A549 (cell line): Measurements from ENCODE around the gene KICS2. TPM values are rescaled to one million over a fixed set of nuclear protein-coding genes. Genes with fewer than 3 reads are reported as not detected.

Experiments
- ATAC-seq, 2 experiments: fragments of 200-7000 bp in 1 of 2; fragments of >200 bp in 1 of 2; cut with Nextera tagmentation in 1 of 2; cut with Tn5 transposase in 1 of 2; 3 replicates each; pipeline versions ENCODE4 v1.8.0 to v1.9.1; 2018 to 2020; ENCODE audit warnings: mild to moderate bottlenecking in 1 of 2, moderate library complexity in 1 of 2
- CTCF ChIA-PET: fragments of 300-600 bp; sonication (Branson Sonifier 250); formaldehyde crosslinking; extraction: SDS; loops from one replicate; lab custom pipeline; 2021; ENCODE audit warnings: antibody characterized with exemption, inconsistent platforms; lab: Yijun Ruan, JAX
- POLR2A ChIA-PET: fragments of 350-600 bp; formaldehyde crosslinking; extraction: SDS; loops from one replicate; lab custom pipeline; 2021; ENCODE audit warnings: antibody characterized with exemption, inconsistent platforms; lab: Yijun Ruan, JAX
- DNase-seq, 2 experiments: peaks; one replicate each; pipeline versions ENCODE4 v3.0.0 to v3.0.0-alpha.2; 2011 to 2016; ENCODE audit warnings: low read depth in 1 of 2, low spot score in 1 of 2
- FAIRE-seq: peaks from 2 replicates; lab custom pipeline; 2011; peaks lifted over from hg19 to GRCh38; lab: Jason Lieb, UNC
- H3K27ac ChIP-seq, 2 experiments: fragments of >200 bp; sonication (Bioruptor Twin); formaldehyde crosslinking; 3 replicates each; pipeline ENCODE4 v1.5.1; 2016 to 2017
- H3K4me1 ChIP-seq: fragments of >200 bp; sonication (Bioruptor Twin); formaldehyde crosslinking; 3 replicates; pipeline ENCODE4 v1.6.1; 2016
- H3K4me2 ChIP-seq: fragments of >200 bp; sonication (Bioruptor Twin); formaldehyde crosslinking; 3 replicates; pipeline ENCODE4 v1.6.1; 2016
- H3K4me3 ChIP-seq: fragments of >200 bp; sonication (Bioruptor Twin); formaldehyde crosslinking; 3 replicates; pipeline ENCODE4 v1.5.1; 2016
- H3K9me3 ChIP-seq: fragments of >200 bp; sonication (Bioruptor Twin); formaldehyde crosslinking; 3 replicates; pipeline ENCODE4 v1.6.1; 2016
- ATOH8 ChIP-seq: fragments of 250-450 bp; sonication (Bioruptor Pico); IDR thresholded peaks from 2 replicates; pipeline ENCODE4 v1.5.0; 2020; ENCODE audit warnings: low read depth, mild to moderate bottlenecking, moderate library complexity
- BCL3 ChIP-seq: fragments of >200 bp; sonication (Bioruptor Twin); formaldehyde crosslinking; IDR thresholded peaks from 3 replicates; pipeline ENCODE4 v1.6.1; 2016
- BHLHE40 ChIP-seq: IDR thresholded peaks from 2 replicates; pipeline ENCODE4 v1.6.1; 2012; ENCODE audit warnings: low read depth, low read length, inconsistent platforms
- CBX2 ChIP-seq: fragments of 200-600 bp; sonication (generic); IDR thresholded peaks from 2 replicates; pipeline ENCODE4 v1.6.1; 2016; ENCODE audit warnings: low read depth, mild to moderate bottlenecking, borderline replicate concordance
- CHD2 ChIP-seq: fragments of 150-350 bp; IDR thresholded peaks from 2 replicates; pipeline ENCODE4 v1.6.1; 2014; ENCODE audit warnings: low read length; ENCODE audit not compliant: partially characterized antibody
- CTCF ChIP-seq: fragments of >200 bp; sonication (Bioruptor Twin); formaldehyde crosslinking; IDR thresholded peaks from 3 replicates; pipeline ENCODE4 v1.5.1; 2016
- E2F6 ChIP-seq: IDR thresholded peaks from 2 replicates; pipeline ENCODE4 v1.6.1; 2012; ENCODE audit warnings: low read depth, borderline replicate concordance
- ESRRA ChIP-seq: fragments of 150-350 bp; IDR thresholded peaks from 2 replicates; pipeline ENCODE4 v1.6.1; 2014; ENCODE audit warnings: mild to moderate bottlenecking, low read length, borderline replicate concordance
- FOXS1 ChIP-seq: fragments of 250-450 bp; sonication (Bioruptor Pico); IDR thresholded peaks from 2 replicates; pipeline ENCODE4 v1.5.0; 2020; ENCODE audit warnings: mild to moderate bottlenecking, moderate library complexity
- HDAC2 ChIP-seq: fragments of 200-600 bp; sonication (generic); IDR thresholded peaks from 2 replicates; pipeline ENCODE4 v1.6.1; 2016
- HEYL ChIP-seq: fragments of 250-450 bp; sonication (Bioruptor Pico); IDR thresholded peaks from 2 replicates; pipeline ENCODE4 v1.8.0; 2021; ENCODE audit warnings: mild to moderate bottlenecking, moderate library complexity
- HOXB5 ChIP-seq: fragments of 250-450 bp; sonication (Bioruptor Pico); IDR thresholded peaks from 2 replicates; pipeline ENCODE4 v1.5.0; 2020; ENCODE audit warnings: mild to moderate bottlenecking, moderate library complexity
- JUNB ChIP-seq: fragments of >200 bp; sonication (Bioruptor Twin); formaldehyde crosslinking; IDR thresholded peaks from 2 replicates; pipeline ENCODE4 v1.6.1; 2016
- KDM1A ChIP-seq: fragments of 200-600 bp; sonication (generic); IDR thresholded peaks from 2 replicates; pipeline ENCODE4 v1.6.1; 2016; ENCODE audit warnings: low read depth, mild to moderate bottlenecking
- KDM5A ChIP-seq: fragments of 200-600 bp; sonication (generic); IDR thresholded peaks from 2 replicates; pipeline ENCODE4 v1.6.1; 2016; ENCODE audit warnings: antibody characterized with exemption, mild to moderate bottlenecking
- MAX ChIP-seq: IDR thresholded peaks from 2 replicates; pipeline ENCODE4 v1.6.1; 2012
- MAZ ChIP-seq: fragments of 150-350 bp; IDR thresholded peaks from 2 replicates; pipeline ENCODE4 v1.6.1; 2014; ENCODE audit warnings: antibody characterized with exemption, low read depth, low read length, borderline replicate concordance
- MYC ChIP-seq: IDR thresholded peaks from 2 replicates; pipeline ENCODE4 v1.6.1; 2012; ENCODE audit warnings: mild to moderate bottlenecking, inconsistent platforms, low read length, improper control_type of control experiment, borderline replicate concordance
- NFE2L2 ChIP-seq: fragments of 150-350 bp; conservative IDR thresholded peaks from 2 replicates; pipeline ENCODE4 v1.6.1; 2014; ENCODE audit warnings: low read length
- NPAS2 ChIP-seq: fragments of 250-450 bp; sonication (Bioruptor Pico); IDR thresholded peaks from 2 replicates; pipeline ENCODE4 v1.8.0; 2022; ENCODE audit warnings: mild to moderate bottlenecking, moderate library complexity, borderline replicate concordance
- PHF8 ChIP-seq: fragments of 200-600 bp; sonication (generic); IDR thresholded peaks from 2 replicates; pipeline ENCODE4 v1.6.1; 2016; ENCODE audit warnings: low read depth, mild to moderate bottlenecking, antibody characterized with exemption, moderate library complexity, borderline replicate concordance
- POLR2AphosphoS2 ChIP-seq: conservative IDR thresholded peaks from 2 replicates; pipeline ENCODE4 v1.6.1; 2012; ENCODE audit warnings: low read length, improper control_type of control experiment, inconsistent platforms
- RAD21 ChIP-seq, 2 experiments: fragments of >200 bp in 1 of 2; sonication (Bioruptor Twin) in 1 of 2; formaldehyde crosslinking in 1 of 2; IDR thresholded peaks in 1 of 2; conservative IDR thresholded peaks in 1 of 2; 2 replicates in 1 of 2; 3 replicates in 1 of 2; pipeline ENCODE4 v1.6.1; 2012 to 2018; ENCODE audit warnings: inconsistent platforms in 1 of 2
- RNF2 ChIP-seq: fragments of 200-600 bp; sonication (generic); IDR thresholded peaks from 2 replicates; pipeline ENCODE4 v1.6.1; 2016; ENCODE audit warnings: low read depth, mild to moderate bottlenecking, antibody characterized with exemption, moderate library complexity, borderline replicate concordance
- SMC3 ChIP-seq: fragments of >200 bp; sonication (Bioruptor Twin); formaldehyde crosslinking; IDR thresholded peaks from 3 replicates; pipeline ENCODE4 v1.6.1; 2018; ENCODE audit warnings: inconsistent platforms
- TP53 ChIP-seq: fragments of 250-450 bp; sonication (Bioruptor Pico); IDR thresholded peaks from 2 replicates; pipeline ENCODE4 v1.5.0; 2021; ENCODE audit warnings: mild to moderate bottlenecking, moderate library complexity
- ZC3H11A ChIP-seq: fragments of 450-650 bp; IDR thresholded peaks from 2 replicates; pipeline ENCODE4 v1.6.1; 2014; ENCODE audit warnings: antibody characterized with exemption, mild to moderate bottlenecking
- ZNF302 ChIP-seq: fragments of 250-450 bp; sonication (Bioruptor Pico); IDR thresholded peaks from 2 replicates; pipeline ENCODE4 v1.9.0; 2021; ENCODE audit warnings: inconsistent platforms, mild to moderate bottlenecking, moderate library complexity
- WGBS: methylation state at CpG from one replicate; pipeline ENCODE4 v1.1.6; 2017; ENCODE audit errors: missing lambda C conversion rate; 5-methylcytosine and 5-hydroxymethylcytosine counted together
- polyA plus RNA-seq, 4 experiments: library from polyadenylated mRNA; depleted of rRNA in 3 of 4; stranded (reverse); fragments of >200 nt; fragmentation: RNase III in 1 of 4; extraction: RNeasy Plus Mini Kit Qiagen cat#74134 plus additional on column Dnase treatment in 1 of 4; gene quantifications; 2 replicates in 3 of 4; 3 replicates in 1 of 4; pipeline ENCODE4 v1.2.3, GENCODE V29; 2011 to 2017

Gene KICS2
- polyA plus RNA-seq, 2 of the 4 experiments (the other 2 are of a cell fraction) = 9.1 to 21.4 TPM

GRCh38 chr12:64237382-64237781 lies 15.3 kb upstream of the KICS2 start:
- no peak for ATAC-seq
- CTCF ChIA-PET = interaction anchor here (1.1 to 5.5 kb wide), 9 partner anchors 8 to 411 kb away, joined by 3 to 39 read pairs (median 6); partner anchors contain the start of gene SRGAP1
- Histone ChIP-seq H3K9me3 (no peaks in the 10 kb centered on the region), H3K4me3 (no peak overlapping the region), H3K4me1 (no peaks in the 10 kb centered on the region), H3K27ac (no peak overlapping the region), H3K4me2 (no peak overlapping the region)
- no peak for FAIRE-seq
- DNase-seq = no peak
- TF ChIP-seq ATOH8 (CRISPR knock-in tag) (no peak), ZC3H11A (no peak), E2F6 (no peak), HEYL (CRISPR knock-in tag) (no peak), FOXS1 (CRISPR knock-in tag) (no peak), BCL3 (no peak), NFE2L2 (no peak), JUNB (no peak), CHD2 (no peak), NPAS2 (no peak), ESRRA (no peak), BHLHE40 (no peak), MYC (no peak), CTCF (no peak), HDAC2 (no peak), TP53 (CRISPR knock-in tag) (no peak), KDM5A (no peak)
- TF ChIP-seq, all 56 proteins: peak for 0
- POLR2A ChIA-PET = no interaction called here

GRCh38 chr12:64236549-64236948 lies 14.5 kb upstream of the KICS2 start:
- no peak overlapping the region for H3K4me2 ChIP-seq
- ATAC-seq (peak; percentile 68 to 78; a peak in 5 of 6 replicates), FAIRE-seq (no peak), DNase-seq (peak in 1 of 2 experiments; percentile 29)
- H3K9me3 ChIP-seq = no peaks in the 10 kb centered on the region
- CTCF ChIA-PET = interaction anchor here (0.7 to 5.5 kb wide), 13 partner anchors 9 to 410 kb away, joined by 3 to 39 read pairs (median 4); partner anchors contain the start of genes KICS2 and SRGAP1
- no peaks in the 10 kb centered on the region for H3K4me1 ChIP-seq
- H3K27ac ChIP-seq = no peak overlapping the region
- H3K4me3 ChIP-seq = no peak overlapping the region
- POLR2A ChIA-PET = no interaction called here
- TF ChIP-seq RAD21 (conservative IDR thresholded peaks at IDR 0.05 in 1 of 2, IDR thresholded peaks at IDR 0.05 in 1 of 2) (peak; percentile 49 to 62; a peak in 4 of 5 replicates), MAX (no peak), SMC3 (0 out of 3 replicates have a peak, but pooled peaks have one; percentile 21), KDM5A (no peak)

- no peak overlapping the region for H3K4me3 ChIP-seq
- no peak for DNase-seq
- H3K4me2 ChIP-seq = no peak overlapping the region
- H3K4me1 ChIP-seq = no peaks in the 10 kb centered on the region
- no peaks in the 10 kb centered on the region for H3K9me3 ChIP-seq
- POLR2A ChIA-PET = no interaction called here
- 38% methylated on average over 1 of the region's 1 CpG for WGBS
- FAIRE-seq = no peak
- no peak overlapping the region for H3K27ac ChIP-seq
- CTCF ChIA-PET = interaction anchor here (1.5 kb wide), 1 partner anchor 50 kb away, joined by 3 read pairs; no protein-coding TSS in a partner anchor
- no peak for ATAC-seq
- TF ChIP-seq CBX2 (no peak), RNF2 (no peak), NPAS2 (no peak), PHF8 (no peak), POLR2AphosphoS2 (no peak), NFE2L2 (no peak), HOXB5 (CRISPR knock-in tag) (no peak), KDM1A (no peak), ZNF302 (CRISPR knock-in tag) (no peak), CTCF (no peak), MAZ (no peak), TP53 (CRISPR knock-in tag) (no peak)
Observed at GRCh38 chr12:64232196-64232595, 10.1 kb upstream of the KICS2 start.
